Measurements from ENCODE around the gene TRIM46. TPM values are rescaled to one million over a fixed set of nuclear protein-coding genes. Genes with fewer than 3 reads are reported as not detected.

The TRIM46 gene
- total and polyA plus RNA-seq, 2 of the 13 experiments (the other 11 are each of a cell fraction or from before 2014, with no cell fraction given): 0.04 to 0.09 TPM

DNA sequence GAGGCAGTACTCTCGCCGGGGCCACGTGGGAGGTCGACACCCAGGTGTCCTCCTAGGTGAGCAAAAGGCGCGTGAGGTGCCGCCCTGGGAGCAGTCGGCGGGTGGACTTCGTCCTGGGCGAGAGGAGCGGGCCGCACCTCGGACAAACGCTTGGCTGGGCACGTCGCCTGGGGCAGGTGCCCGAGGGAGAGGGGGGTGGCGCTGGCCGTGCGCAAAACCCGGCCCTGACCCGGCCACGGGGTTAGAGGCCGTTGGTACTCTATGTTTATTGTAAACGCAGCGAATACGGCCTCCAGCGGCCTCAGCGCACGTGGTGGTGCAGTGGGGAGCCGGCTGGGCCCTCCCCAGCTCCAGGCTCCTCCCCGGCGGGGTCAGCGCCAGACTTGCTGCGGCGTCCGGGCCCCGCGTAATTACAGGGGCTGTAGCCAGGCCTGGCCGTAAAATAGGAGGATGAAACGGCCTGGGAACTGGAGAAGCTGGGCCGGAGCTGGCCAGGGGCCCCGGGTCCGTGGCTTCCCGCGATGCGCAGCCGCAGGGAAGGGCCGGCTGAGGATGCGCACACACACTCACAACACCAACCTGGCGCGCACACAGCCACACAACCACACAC is 47.6 kb upstream of the TRIM46 start (continued):
- TF ChIP-seq, protein P1, sequence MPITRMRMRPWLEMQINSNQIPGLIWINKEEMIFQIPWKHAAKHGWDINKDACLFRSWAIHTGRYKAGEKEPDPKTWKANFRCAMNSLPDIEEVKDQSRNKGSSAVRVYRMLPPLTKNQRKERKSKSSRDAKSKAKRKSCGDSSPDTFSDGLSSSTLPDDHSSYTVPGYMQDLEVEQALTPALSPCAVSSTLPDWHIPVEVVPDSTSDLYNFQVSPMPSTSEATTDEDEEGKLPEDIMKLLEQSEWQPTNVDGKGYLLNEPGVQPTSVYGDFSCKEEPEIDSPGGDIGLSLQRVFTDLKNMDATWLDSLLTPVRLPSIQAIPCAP (CRISPR knock-in tag; IDR thresholded peaks at IDR 0.05; ENCODE audit: low read depth): no peak
- TF ChIP-seq, protein P2, sequence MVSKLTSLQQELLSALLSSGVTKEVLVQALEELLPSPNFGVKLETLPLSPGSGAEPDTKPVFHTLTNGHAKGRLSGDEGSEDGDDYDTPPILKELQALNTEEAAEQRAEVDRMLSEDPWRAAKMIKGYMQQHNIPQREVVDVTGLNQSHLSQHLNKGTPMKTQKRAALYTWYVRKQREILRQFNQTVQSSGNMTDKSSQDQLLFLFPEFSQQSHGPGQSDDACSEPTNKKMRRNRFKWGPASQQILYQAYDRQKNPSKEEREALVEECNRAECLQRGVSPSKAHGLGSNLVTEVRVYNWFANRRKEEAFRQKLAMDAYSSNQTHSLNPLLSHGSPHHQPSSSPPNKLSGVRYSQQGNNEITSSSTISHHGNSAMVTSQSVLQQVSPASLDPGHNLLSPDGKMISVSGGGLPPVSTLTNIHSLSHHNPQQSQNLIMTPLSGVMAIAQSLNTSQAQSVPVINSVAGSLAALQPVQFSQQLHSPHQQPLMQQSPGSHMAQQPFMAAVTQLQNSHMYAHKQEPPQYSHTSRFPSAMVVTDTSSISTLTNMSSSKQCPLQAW (CRISPR knock-in tag; IDR thresholded peaks at IDR 0.05): peak; percentile 96
- TF ChIP-seq PAF1 (CRISPR knock-in tag; IDR thresholded peaks at IDR 0.05): no peak
- TF ChIP-seq GATA4 (IDR thresholded peaks at IDR 0.05; ENCODE audit: borderline replicate concordance, low read depth): peak; percentile 75; the same call in 1 of the 2 replicates
- peak; percentile 98 for TF ChIP-seq MYC (CRISPR knock-in tag; IDR thresholded peaks at IDR 0.05; ENCODE audit: borderline replicate concordance)
- TF ChIP-seq KLF11 (CRISPR knock-in tag; IDR thresholded peaks at IDR 0.05): peak; percentile 93
- TF ChIP-seq, protein P3, sequence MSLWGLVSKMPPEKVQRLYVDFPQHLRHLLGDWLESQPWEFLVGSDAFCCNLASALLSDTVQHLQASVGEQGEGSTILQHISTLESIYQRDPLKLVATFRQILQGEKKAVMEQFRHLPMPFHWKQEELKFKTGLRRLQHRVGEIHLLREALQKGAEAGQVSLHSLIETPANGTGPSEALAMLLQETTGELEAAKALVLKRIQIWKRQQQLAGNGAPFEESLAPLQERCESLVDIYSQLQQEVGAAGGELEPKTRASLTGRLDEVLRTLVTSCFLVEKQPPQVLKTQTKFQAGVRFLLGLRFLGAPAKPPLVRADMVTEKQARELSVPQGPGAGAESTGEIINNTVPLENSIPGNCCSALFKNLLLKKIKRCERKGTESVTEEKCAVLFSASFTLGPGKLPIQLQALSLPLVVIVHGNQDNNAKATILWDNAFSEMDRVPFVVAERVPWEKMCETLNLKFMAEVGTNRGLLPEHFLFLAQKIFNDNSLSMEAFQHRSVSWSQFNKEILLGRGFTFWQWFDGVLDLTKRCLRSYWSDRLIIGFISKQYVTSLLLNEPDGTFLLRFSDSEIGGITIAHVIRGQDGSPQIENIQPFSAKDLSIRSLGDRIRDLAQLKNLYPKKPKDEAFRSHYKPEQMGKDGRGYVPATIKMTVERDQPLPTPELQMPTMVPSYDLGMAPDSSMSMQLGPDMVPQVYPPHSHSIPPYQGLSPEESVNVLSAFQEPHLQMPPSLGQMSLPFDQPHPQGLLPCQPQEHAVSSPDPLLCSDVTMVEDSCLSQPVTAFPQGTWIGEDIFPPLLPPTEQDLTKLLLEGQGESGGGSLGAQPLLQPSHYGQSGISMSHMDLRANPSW (CRISPR knock-in tag; IDR thresholded peaks at IDR 0.05; ENCODE audit: borderline replicate concordance): peak; percentile 80; the same call in 1 of the 2 replicates
- TF ChIP-seq MAFG (CRISPR knock-in tag; IDR thresholded peaks at IDR 0.05): peak; percentile 2; the same call in 1 of the 2 replicates
- TF ChIP-seq FOSL1 (CRISPR knock-in tag; IDR thresholded peaks at IDR 0.05; ENCODE audit: borderline replicate concordance): no peak
